Naive B cell (primary cell): ENCODE results near the gene SPIB. TPM values are rescaled to one million over a fixed set of nuclear protein-coding genes. Genes with fewer than 3 reads are reported as not detected.

Source experiments
- ATAC-seq, 2 donors: fragments of 150-1000 bp; cut with Tn5 transposase; 2 replicates each; pipeline ENCODE4 v1.10.0; 2021; ENCODE audit warnings: low read depth in 2 of 2, mild to moderate bottlenecking in 2 of 2, moderate library complexity in 2 of 2
- DNase-seq: peaks from one replicate; pipeline ENCODE4 v3.0.0; 2022
- H3K27ac Mint-ChIP-seq, 6 donors: one replicate each; pipeline ENCODE4 v1.8.0; 2020 to 2022; ENCODE audit warnings: mild to moderate bottlenecking in 6 of 6, mixed read lengths in 6 of 6, moderate library complexity in 5 of 6, inconsistent platforms in 2 of 6
- H3K27me3 Mint-ChIP-seq, 3 donors: one replicate each; pipeline ENCODE4 v1.8.0; 2021 to 2022; ENCODE audit warnings: mixed read lengths in 3 of 3, mild to moderate bottlenecking in 1 of 3
- H3K36me3 Mint-ChIP-seq, 2 donors: one replicate each; pipeline ENCODE4 v1.8.0; 2020 to 2022; ENCODE audit warnings: mixed read lengths in 2 of 2, inconsistent platforms in 1 of 2, mild to moderate bottlenecking in 1 of 2
- H3K4me1 Mint-ChIP-seq, 3 donors: one replicate each; pipeline ENCODE4 v1.8.0; 2020 to 2022; ENCODE audit warnings: mixed read lengths in 3 of 3, inconsistent platforms in 1 of 3, mild to moderate bottlenecking in 1 of 3, moderate library complexity in 1 of 3
- H3K4me3 Mint-ChIP-seq, 8 donors: one replicate each; pipeline ENCODE4 v1.8.0; 2020 to 2022; ENCODE audit warnings: mild to moderate bottlenecking in 8 of 8, mixed read lengths in 8 of 8, moderate library complexity in 8 of 8, inconsistent platforms in 2 of 8
- H3K9me3 Mint-ChIP-seq, 7 donors: one replicate each; pipeline ENCODE4 v1.8.0; 2020 to 2022; ENCODE audit warnings: mixed read lengths in 7 of 7, mild to moderate bottlenecking in 5 of 7, inconsistent platforms in 2 of 7, moderate library complexity in 1 of 7
- polyA plus RNA-seq, 6 donors: library from polyadenylated mRNA; unstranded; fragments of 300-500 nt; fragmentation: Illumina TruSeq; gene quantifications; one replicate each; pipeline ENCODE4 v1.2.3, GENCODE V29; 2021; ENCODE audit warnings: low read depth in 6 of 6

The SPIB gene
- polyA plus RNA-seq, 6 donors from 2014 or later, result 218 to 343 (median 286) TPM

DNA sequence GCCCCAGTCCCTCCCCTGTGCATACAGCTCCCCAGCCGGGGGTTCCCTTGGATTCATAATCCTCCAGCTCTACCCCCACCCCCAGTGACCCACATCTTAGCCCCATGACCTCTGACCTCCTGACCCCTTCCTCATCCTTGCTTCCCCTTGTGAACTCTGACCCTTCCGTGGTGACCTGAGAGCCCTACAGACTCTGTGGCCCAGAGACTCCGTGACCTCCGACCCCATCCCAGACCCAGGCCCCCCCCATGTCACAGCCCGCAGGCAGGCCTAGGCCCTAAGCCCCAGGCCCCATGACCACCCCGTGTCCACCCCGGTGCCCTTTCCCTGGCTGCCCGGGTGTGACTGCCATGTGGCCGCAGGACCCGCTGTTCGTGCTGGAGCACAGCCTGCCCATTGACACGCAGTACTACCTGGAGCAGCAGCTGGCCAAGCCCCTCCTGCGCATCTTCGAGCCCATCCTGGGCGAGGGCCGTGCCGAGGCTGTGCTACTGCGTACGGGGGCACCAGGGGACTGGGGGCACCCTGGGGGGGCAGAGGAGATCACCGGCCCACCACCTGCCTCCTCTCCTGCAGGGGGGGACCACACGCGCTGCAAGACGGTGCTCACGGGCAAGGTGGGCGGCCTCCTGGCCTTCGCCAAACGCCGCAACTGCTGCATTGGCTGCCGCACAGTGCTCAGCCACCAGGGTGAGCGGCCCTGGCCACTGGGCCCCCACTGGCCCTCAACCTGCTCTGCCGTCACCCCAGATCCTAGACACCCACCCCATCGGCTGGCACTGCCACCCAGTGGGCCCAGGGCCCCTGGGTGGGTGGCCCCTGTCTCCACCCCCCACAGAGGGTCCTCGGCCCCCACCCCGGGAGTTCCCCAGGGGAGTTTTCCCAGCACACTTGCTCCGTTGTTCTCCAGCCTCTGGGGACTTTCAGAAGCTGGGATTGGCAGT is 2.4 kb upstream of the SPIB start:
- peak overlapping the region; percentile 97 to 100 (median 99) for H3K27ac Mint-ChIP-seq
- peak overlapping the region; percentile 79 to 98 (median 84) for H3K4me3 Mint-ChIP-seq
- peaks cover 12 to 25% of the 10 kb centered on the region in 2 donors for H3K36me3 Mint-ChIP-seq
- H3K4me1 Mint-ChIP-seq, result peaks cover 45 to 60% (median 52%) of the 10 kb centered on the region in 3 donors
- no peaks in the 10 kb centered on the region for H3K9me3 Mint-ChIP-seq
- ATAC-seq, result no peak
- peak; percentile 21 for DNase-seq
- H3K27me3 Mint-ChIP-seq, result no peaks in the 10 kb centered on the region

- Mint-ChIP-seq H3K27ac (peak overlapping the region; percentile 97 to 99 (median 98)), H3K4me1 (peaks cover 49 to 69% (median 63%) of the 10 kb centered on the region in 3 donors), H3K27me3 (no peaks in the 10 kb centered on the region), H3K4me3 (peak overlapping the region; percentile 96 to 100 (median 99)), H3K36me3 (peaks cover 12 to 30% of the 10 kb centered on the region in 2 donors), H3K9me3 (no peaks in the 10 kb centered on the region)
- ATAC-seq (no peak), DNase-seq (peak; percentile 64)
These were observed 1.3 kb upstream of the SPIB start for GRCh38 chr19:50417111-50418081.

- ATAC-seq (no peak), DNase-seq (no peak)
- Mint-ChIP-seq H3K27me3 (no peaks in the 10 kb centered on the region), H3K36me3 (peaks cover 16 to 32% of the 10 kb centered on the region in 2 donors), H3K4me3 (peak overlapping the region; percentile 96 to 100 (median 99)), H3K4me1 (peaks cover 60 to 80% (median 71%) of the 10 kb centered on the region in 3 donors), H3K27ac (peak overlapping the region; percentile 97 to 99 (median 99)), H3K9me3 (no peaks in the 10 kb centered on the region)
These were observed 363 bp downstream of the SPIB start for GRCh38 chr19:50419022-50419579.

GRCh38 chr19:50419580-50420035 is 870 bp downstream of the SPIB start:
- peak overlapping the region; percentile 96 to 100 (median 99) for H3K4me3 Mint-ChIP-seq
- ATAC-seq (no peak), DNase-seq (peak; percentile 70)
- no peaks in the 10 kb centered on the region for H3K27me3 Mint-ChIP-seq
- peaks cover 58 to 80% (median 73%) of the 10 kb centered on the region in 3 donors for H3K4me1 Mint-ChIP-seq
- peak overlapping the region; percentile 97 to 99 (median 99) for H3K27ac Mint-ChIP-seq
- H3K36me3 Mint-ChIP-seq, result peaks cover 18 to 32% of the 10 kb centered on the region in 2 donors
- H3K9me3 Mint-ChIP-seq, result no peaks in the 10 kb centered on the region

GRCh38 chr19:50420127-50420526 is 1.4 kb downstream of the SPIB start:
- peak overlapping the region; percentile 96 to 100 (median 99) for H3K4me3 Mint-ChIP-seq
- no peaks in the 10 kb centered on the region for H3K9me3 Mint-ChIP-seq
- ATAC-seq, result no peak
- H3K36me3 Mint-ChIP-seq, result peaks cover 18 to 32% of the 10 kb centered on the region in 2 donors
- H3K27me3 Mint-ChIP-seq, result no peaks in the 10 kb centered on the region
- H3K27ac Mint-ChIP-seq, result peak overlapping the region; percentile 95 to 99 (median 98)
- H3K4me1 Mint-ChIP-seq, result peaks cover 53 to 75% (median 68%) of the 10 kb centered on the region in 3 donors
- no peak for DNase-seq

- ATAC-seq, result no peak
- H3K36me3 Mint-ChIP-seq, result peaks cover 18 to 32% of the 10 kb centered on the region in 2 donors
- peak overlapping the region; percentile 96 to 100 (median 99) for H3K4me3 Mint-ChIP-seq
- H3K4me1 Mint-ChIP-seq, result peaks cover 50 to 68% (median 65%) of the 10 kb centered on the region in 3 donors
- no peaks in the 10 kb centered on the region for H3K9me3 Mint-ChIP-seq
- no peak for DNase-seq
- peak overlapping the region in 4 of 6 donors; percentile 87 to 99 (median 98) for H3K27ac Mint-ChIP-seq
- no peaks in the 10 kb centered on the region for H3K27me3 Mint-ChIP-seq
These were observed 2.1 kb downstream of the SPIB start for GRCh38 chr19:50420808-50421207.

DNA sequence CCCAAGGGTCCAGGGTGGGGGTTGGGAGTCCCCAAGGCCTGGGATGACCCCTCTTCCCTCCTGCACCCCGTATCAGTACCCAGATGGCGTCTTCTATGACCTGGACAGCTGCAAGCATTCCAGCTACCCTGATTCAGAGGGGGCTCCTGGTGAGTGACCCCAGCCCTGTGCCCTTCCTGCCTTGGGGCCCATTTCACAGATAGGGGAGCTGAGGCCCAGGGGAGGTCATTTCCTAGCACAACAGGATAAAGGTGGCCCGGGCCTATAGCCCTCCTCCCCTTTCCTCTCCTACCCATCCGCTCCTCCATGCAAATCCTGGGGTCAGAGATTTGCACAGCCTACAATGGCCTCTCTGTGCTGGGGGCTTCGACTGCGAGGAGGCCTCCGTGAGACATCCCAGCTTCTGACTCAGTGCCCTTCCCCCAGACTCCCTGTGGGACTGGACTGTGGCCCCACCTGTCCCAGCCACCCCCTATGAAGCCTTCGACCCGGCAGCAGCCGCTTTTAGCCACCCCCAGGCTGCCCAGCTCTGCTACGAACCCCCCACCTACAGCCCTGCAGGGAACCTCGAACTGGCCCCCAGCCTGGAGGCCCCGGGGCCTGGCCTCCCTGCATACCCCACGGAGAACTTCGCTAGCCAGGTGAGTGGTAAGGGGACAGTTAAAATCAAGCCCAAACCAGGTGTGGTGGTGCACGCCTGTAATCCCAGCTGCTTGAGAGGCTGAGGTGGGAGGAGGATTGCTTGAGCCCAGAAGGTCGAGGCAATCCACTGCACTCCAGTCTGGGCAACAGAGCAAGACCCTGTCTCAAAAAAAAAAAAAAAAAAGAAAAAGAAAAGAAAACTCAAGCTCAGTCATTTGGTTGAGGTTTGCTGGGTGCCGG is 3.9 kb downstream of the SPIB start:
- Mint-ChIP-seq H3K4me1 (peaks cover 50 to 71% (median 55%) of the 10 kb centered on the region in 3 donors), H3K36me3 (peaks cover 18 to 32% of the 10 kb centered on the region in 2 donors), H3K27ac (peak overlapping the region in 5 of 6 donors; percentile 74 to 97 (median 96)), H3K27me3 (no peaks in the 10 kb centered on the region), H3K4me3 (peak overlapping the region; percentile 96 to 100 (median 99)), H3K9me3 (no peaks in the 10 kb centered on the region)
- DNase-seq (no peak), ATAC-seq (no peak)

GRCh38 chr19:50423279-50424113 is 4.8 kb downstream of the SPIB start:
- peaks cover 18 to 32% of the 10 kb centered on the region in 2 donors for H3K36me3 Mint-ChIP-seq

DNA sequence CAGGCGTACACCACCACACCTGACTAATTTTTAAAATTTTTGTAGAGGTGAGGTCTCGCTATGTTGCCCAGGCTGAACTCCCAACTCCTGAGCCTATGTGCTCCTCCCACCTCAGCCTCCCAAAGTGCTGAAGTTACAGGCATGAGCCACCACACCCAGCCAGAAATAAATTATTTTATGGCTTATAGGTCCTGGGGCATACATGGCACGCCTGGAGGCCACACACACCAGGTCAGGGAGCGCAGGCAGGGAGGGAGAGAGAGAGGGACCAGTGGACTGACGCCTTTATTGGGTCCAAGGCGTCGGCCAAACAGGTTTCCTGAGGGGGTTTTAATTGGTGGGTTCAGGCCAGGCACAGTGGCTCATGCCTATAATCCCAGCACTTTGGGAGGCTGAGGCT is 6.8 kb downstream of the SPIB start:
- H3K27me3 Mint-ChIP-seq, result no peaks in the 10 kb centered on the region

More at GRCh38 chr19:50423279-50424113, 4.8 kb downstream of the SPIB start:
- peak overlapping the region in 5 of 8 donors; percentile 16 to 99 (median 40) for H3K4me3 Mint-ChIP-seq
- no peaks in the 10 kb centered on the region for H3K9me3 Mint-ChIP-seq
- H3K4me1 Mint-ChIP-seq, result peaks cover 47 to 74% (median 60%) of the 10 kb centered on the region in 3 donors
- no peaks in the 10 kb centered on the region for H3K27me3 Mint-ChIP-seq
- no peak for ATAC-seq
- H3K27ac Mint-ChIP-seq, result peak overlapping the region in 5 of 6 donors; percentile 54 to 97 (median 91)
- DNase-seq, result no peak

GRCh38 chr19:50427318-50427925 is 8.7 kb downstream of the SPIB start:
- peaks cover 42 to 72% (median 58%) of the 10 kb centered on the region in 3 donors for H3K4me1 Mint-ChIP-seq
- DNase-seq (no peak), ATAC-seq (no peak)
- H3K9me3 Mint-ChIP-seq, result no peaks in the 10 kb centered on the region
- no peaks in the 10 kb centered on the region for H3K27me3 Mint-ChIP-seq
- peak overlapping the region in 6 of 8 donors; percentile 15 to 95 (median 62) for H3K4me3 Mint-ChIP-seq
- peaks cover 2 to 6% of the 10 kb centered on the region in 2 donors for H3K36me3 Mint-ChIP-seq
- H3K27ac Mint-ChIP-seq, result peak overlapping the region; percentile 97 to 100 (median 100)

More for the DNA sequence above, 6.8 kb downstream of the SPIB start:
- DNase-seq (no peak), ATAC-seq (no peak)
- Mint-ChIP-seq H3K4me1 (peaks cover 37 to 81% (median 61%) of the 10 kb centered on the region in 3 donors), H3K27ac (peak overlapping the region in 2 of 6 donors; percentile 86 to 100), H3K9me3 (no peaks in the 10 kb centered on the region), H3K4me3 (peak overlapping the region in 1 of 8 donors; percentile 54), H3K36me3 (peaks cover 11 to 13% of the 10 kb centered on the region in 2 donors)

- DNase-seq (peak; percentile 89), ATAC-seq (peak; percentile 51 to 54)
- Mint-ChIP-seq H3K36me3 (peaks cover 0 to 6% of the 10 kb centered on the region in 2 donors), H3K9me3 (no peaks in the 10 kb centered on the region), H3K27ac (peak overlapping the region; percentile 97 to 100 (median 100)), H3K4me1 (peaks cover 47 to 75% (median 63%) of the 10 kb centered on the region in 3 donors), H3K27me3 (no peaks in the 10 kb centered on the region), H3K4me3 (peak overlapping the region; percentile 40 to 95 (median 64))
These were observed 9.3 kb downstream of the SPIB start for GRCh38 chr19:50427997-50428425.
